GM06990 (cell line): ENCODE measurements around the gene MOB1B.
A peak's percentile ranks its signal among the peaks of the same experiment; 100 is the strongest.

ENCODE experiments used
- DNase-seq: peaks from one replicate; pipeline ENCODE4 v3.0.0-alpha.2; 2011; ENCODE audit not compliant: insufficient read length; ENCODE audit errors: extremely low read depth
- H3K27me3 ChIP-seq: replicated peaks from 2 replicates; pipeline ENCODE4 v1.6.0; 2011; ENCODE audit warnings: low read length; ENCODE audit not compliant: control insufficient read depth, insufficient read depth
- H3K36me3 ChIP-seq: 2 replicates; pipeline ENCODE4 v1.5.1; 2011; ENCODE audit warnings: low read length; ENCODE audit not compliant: control insufficient read depth, insufficient read depth
- H3K4me3 ChIP-seq: replicated peaks from 2 replicates; pipeline ENCODE4 v1.5.1; 2011; ENCODE audit warnings: low read depth, mild to moderate bottlenecking, control low read depth, low read length
- CTCF ChIP-seq: IDR thresholded peaks from 2 replicates; pipeline ENCODE4 v1.5.1; 2011; ENCODE audit warnings: low read length, control low read depth, mild to moderate bottlenecking, inconsistent platforms; ENCODE audit not compliant: insufficient read depth, poor library complexity, severe bottlenecking

Gene MOB1B

GRCh38 chr4:70969076-70969475 is 66.9 kb downstream of the MOB1B start:
- TF ChIP-seq CTCF: no peak
- Histone ChIP-seq H3K4me3 (no peak overlapping the region), H3K36me3 (no peaks in the 10 kb centered on the region), H3K27me3 (no peaks in the 10 kb centered on the region)
- DNase-seq: no peak

- no peak overlapping the region for H3K4me3 ChIP-seq
- no peaks in the 10 kb centered on the region for H3K27me3 ChIP-seq
- H3K36me3 ChIP-seq: no peaks in the 10 kb centered on the region
- no peak for TF ChIP-seq CTCF
- DNase-seq: no peak
These were observed 74.1 kb downstream of the MOB1B start for GRCh38 chr4:70976252-70976651.

- DNase-seq: peak; percentile 22
- no peaks in the 10 kb centered on the region for H3K36me3 ChIP-seq
- no peak for TF ChIP-seq CTCF
- no peaks in the 10 kb centered on the region for H3K27me3 ChIP-seq
- no peak overlapping the region for H3K4me3 ChIP-seq
These were observed 77.4 kb downstream of the MOB1B start for GRCh38 chr4:70979445-70980008.

- H3K36me3 ChIP-seq: no peaks in the 10 kb centered on the region
- TF ChIP-seq CTCF: no peak
- H3K4me3 ChIP-seq: no peak overlapping the region
- no peak for DNase-seq
- no peaks in the 10 kb centered on the region for H3K27me3 ChIP-seq
These were observed 78.0 kb downstream of the MOB1B start for GRCh38 chr4:70980196-70980595.

GRCh38 chr4:70984106-70984505 is 81.9 kb downstream of the MOB1B start:
- no peak for DNase-seq
- no peaks in the 10 kb centered on the region for H3K36me3 ChIP-seq
- no peak for TF ChIP-seq CTCF
- H3K4me3 ChIP-seq: no peak overlapping the region
- no peaks in the 10 kb centered on the region for H3K27me3 ChIP-seq

- Histone ChIP-seq H3K27me3 (no peaks in the 10 kb centered on the region), H3K36me3 (no peaks in the 10 kb centered on the region), H3K4me3 (no peak overlapping the region)
- TF ChIP-seq CTCF: no peak
- DNase-seq: no peak
These were observed 82.4 kb downstream of the MOB1B start for GRCh38 chr4:70984589-70984988.
